GM19467 (cell line): Measurements from ENCODE around the gene MKI67.
A peak's percentile ranks its signal among the peaks of the same experiment; 100 is the strongest.
"Not testable (repeated sequence)": the region's sequence is repeated elsewhere in the genome, so short reads cannot be mapped to it uniquely, and the experiment has no call there.

ENCODE experiments used
- ATAC-seq: cut with Tn5 transposase; IDR thresholded peaks from one replicate; pipeline ENCODE4 v1.9.1; 2021; ENCODE audit warnings: mild to moderate bottlenecking, moderate library complexity; ENCODE audit not compliant: unreplicated experiment

Gene MKI67

GRCh38 chr10:128125944-128126764, at the start of gene MKI67:
MKI67 (minus strand) TSS chr10:128126423; CDS start chr10:128125667, 756 bp downstream.
- peak; percentile 83 for ATAC-seq

- ATAC-seq: no peak
These were observed 48.6 kb upstream of the MKI67 start for GRCh38 chr10:128174581-128175559.

GRCh38 chr10:128173386-128173785, 47.2 kb upstream of the MKI67 start:
- no peak for ATAC-seq

GRCh38 chr10:128172756-128173155, 46.5 kb upstream of the MKI67 start:
- no peak for ATAC-seq

GRCh38 chr10:128169811-128170379, 43.7 kb upstream of the MKI67 start:
- ATAC-seq: no peak

GRCh38 chr10:128167926-128168520, 41.8 kb upstream of the MKI67 start:
- ATAC-seq: no peak

- ATAC-seq: not testable (repeated sequence)
These were observed 40.9 kb upstream of the MKI67 start for GRCh38 chr10:128167123-128167522.

- ATAC-seq: no peak
These were observed 39.9 kb upstream of the MKI67 start for GRCh38 chr10:128166151-128166550.

GRCh38 chr10:128165536-128165935, 39.3 kb upstream of the MKI67 start:
- no peak for ATAC-seq

GRCh38 chr10:128163701-128164100, 37.5 kb upstream of the MKI67 start:
- no peak for ATAC-seq

- ATAC-seq: no peak
These were observed 34.8 kb upstream of the MKI67 start for GRCh38 chr10:128161031-128161430.

GRCh38 chr10:128160297-128160711, 34.1 kb upstream of the MKI67 start:
- ATAC-seq: no peak

- ATAC-seq: no peak
These were observed 32.0 kb upstream of the MKI67 start for GRCh38 chr10:128158021-128158795.

- ATAC-seq: no peak
These were observed 31.0 kb upstream of the MKI67 start for GRCh38 chr10:128156999-128157755.

GRCh38 chr10:128152741-128153580, 26.7 kb upstream of the MKI67 start:
- ATAC-seq: no peak

GRCh38 chr10:128151031-128151430, 24.8 kb upstream of the MKI67 start:
- ATAC-seq: no peak

- ATAC-seq: no peak
These were observed 24.3 kb upstream of the MKI67 start for GRCh38 chr10:128150561-128150960.

GRCh38 chr10:128150045-128150493, 23.8 kb upstream of the MKI67 start:
- ATAC-seq: peak; percentile 88
